Measurements from ENCODE around the gene ZBTB16.

The ZBTB16 gene

DNA sequence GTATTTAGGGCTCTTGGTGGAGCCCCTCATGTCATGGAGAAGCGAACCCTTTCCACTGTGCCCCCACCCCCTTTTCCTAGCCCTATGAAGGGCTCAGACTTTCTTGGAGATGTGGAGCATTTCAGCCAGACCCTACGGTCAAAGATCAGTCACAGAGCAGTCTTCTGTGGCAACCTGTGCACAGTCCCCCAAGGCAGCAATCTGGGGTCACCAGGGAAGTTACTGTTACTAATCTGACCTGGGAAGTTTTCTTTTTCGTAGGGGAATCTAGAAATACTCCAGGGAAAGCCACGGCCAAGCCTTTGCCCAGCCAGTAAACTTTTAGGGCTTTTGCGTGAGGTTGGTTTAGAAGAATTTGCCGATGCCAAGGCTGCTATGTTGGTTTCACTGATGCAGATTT lies 50.6 kb downstream of the ZBTB16 start:
- no peak for FAIRE-seq
- DNase-seq (ENCODE audit: insufficient read length, low spot score), result no peak
- TF ChIP-seq, protein P1, sequence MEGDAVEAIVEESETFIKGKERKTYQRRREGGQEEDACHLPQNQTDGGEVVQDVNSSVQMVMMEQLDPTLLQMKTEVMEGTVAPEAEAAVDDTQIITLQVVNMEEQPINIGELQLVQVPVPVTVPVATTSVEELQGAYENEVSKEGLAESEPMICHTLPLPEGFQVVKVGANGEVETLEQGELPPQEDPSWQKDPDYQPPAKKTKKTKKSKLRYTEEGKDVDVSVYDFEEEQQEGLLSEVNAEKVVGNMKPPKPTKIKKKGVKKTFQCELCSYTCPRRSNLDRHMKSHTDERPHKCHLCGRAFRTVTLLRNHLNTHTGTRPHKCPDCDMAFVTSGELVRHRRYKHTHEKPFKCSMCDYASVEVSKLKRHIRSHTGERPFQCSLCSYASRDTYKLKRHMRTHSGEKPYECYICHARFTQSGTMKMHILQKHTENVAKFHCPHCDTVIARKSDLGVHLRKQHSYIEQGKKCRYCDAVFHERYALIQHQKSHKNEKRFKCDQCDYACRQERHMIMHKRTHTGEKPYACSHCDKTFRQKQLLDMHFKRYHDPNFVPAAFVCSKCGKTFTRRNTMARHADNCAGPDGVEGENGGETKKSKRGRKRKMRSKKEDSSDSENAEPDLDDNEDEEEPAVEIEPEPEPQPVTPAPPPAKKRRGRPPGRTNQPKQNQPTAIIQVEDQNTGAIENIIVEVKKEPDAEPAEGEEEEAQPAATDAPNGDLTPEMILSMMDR (IDR thresholded peaks at IDR 0.05; ENCODE audit: insufficient read depth, missing control alignments), result no peak

DNA sequence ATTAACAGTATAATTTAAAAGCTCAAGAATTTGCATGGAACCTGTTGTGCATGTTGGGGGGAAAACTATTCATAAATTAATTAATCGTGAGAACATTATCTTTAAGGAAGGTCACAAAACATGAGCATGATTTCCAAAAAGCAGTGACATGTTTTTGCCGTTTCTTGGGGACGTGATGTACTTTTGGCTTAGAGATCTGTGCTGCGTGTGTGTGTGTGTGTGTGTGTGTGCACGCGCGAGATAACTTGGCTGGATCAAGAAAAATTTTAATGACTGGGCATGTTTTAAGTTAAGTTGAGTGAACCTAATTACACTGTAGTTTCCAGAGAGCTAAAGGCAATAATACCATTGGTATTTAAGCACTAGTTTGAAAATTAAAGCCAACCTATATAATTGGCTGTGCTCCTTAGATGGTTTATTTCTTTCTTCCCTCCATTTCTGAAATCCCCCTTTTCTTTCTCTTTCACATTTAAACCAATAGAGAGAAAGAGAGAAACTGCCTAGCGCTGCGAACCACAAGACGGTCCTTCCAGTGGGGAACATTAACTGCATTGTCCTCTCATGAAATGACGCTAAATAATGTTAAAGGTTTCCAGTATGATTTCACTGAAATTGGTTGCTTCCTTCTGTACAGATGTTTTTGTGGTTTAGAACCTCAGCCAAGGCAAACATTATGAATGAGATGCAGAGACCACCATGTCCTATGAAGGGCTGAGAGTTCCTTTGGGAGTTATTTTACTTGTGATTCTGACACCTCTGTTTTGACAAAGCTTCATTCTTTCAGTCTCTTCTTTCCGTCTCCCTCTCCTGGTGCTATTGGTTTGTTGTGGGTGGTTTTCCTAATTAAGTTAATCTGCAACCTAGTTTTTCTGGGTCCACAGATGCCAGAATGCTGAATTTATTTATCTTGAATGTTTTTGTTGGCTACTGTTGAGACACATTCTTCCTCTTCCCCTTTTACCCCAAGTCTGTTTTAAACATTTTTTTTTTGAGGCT lies 51.7 kb downstream of the ZBTB16 start:
- DNase-seq (ENCODE audit: insufficient read length, low spot score) (no peak), FAIRE-seq (no peak)
- TF ChIP-seq, protein P1 (IDR thresholded peaks at IDR 0.05; ENCODE audit: insufficient read depth, missing control alignments), result no peak

DNA sequence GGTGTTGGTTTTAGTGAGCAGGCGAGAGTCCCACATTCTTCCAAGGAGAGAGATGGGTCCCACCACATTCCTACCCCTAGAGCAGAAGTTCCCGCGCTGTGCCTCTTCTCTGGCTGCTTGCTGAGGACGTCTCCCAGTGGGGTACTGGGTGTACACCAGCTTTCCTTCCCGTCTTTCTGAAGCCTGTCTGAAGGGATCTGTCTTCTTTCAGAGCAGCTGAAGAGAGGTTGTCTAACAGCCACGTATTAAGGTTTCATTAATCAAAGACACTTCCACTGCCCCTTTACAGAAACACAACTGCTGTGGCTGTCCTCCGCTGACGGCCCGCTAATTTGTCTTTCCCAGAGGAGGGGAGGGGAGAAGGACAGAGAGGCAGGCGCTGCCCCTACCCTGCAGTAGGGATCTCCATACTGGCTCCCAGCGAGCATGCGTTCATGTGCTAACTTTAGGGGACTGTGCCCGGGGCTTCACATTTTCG lies 56.0 kb downstream of the ZBTB16 start:
- no peak for FAIRE-seq
- no peak for DNase-seq (ENCODE audit: insufficient read length, low spot score)
- TF ChIP-seq, protein P1 (IDR thresholded peaks at IDR 0.05; ENCODE audit: insufficient read depth, missing control alignments), result no peak

DNA sequence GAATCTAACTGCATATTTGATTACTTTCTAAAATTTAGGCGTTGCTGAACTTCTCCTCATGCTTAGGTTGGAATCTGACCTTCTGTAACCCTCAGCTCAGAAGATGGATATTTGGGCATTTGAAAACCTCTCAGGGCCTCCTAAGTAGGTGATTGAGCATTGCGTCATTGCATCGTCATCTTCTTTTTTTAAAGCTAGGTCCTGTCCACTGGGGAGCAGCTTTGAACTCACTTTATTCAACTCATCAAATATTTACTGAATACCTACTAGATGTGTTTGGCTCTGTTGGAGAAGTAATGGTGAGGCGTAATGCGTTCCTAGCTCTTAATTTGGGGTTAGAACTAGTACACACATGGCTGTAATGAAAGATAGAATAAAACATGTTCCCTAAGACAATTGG lies 56.8 kb downstream of the ZBTB16 start:
- FAIRE-seq, result no peak
- TF ChIP-seq, protein P1 (IDR thresholded peaks at IDR 0.05; ENCODE audit: insufficient read depth, missing control alignments), result no peak

DNA sequence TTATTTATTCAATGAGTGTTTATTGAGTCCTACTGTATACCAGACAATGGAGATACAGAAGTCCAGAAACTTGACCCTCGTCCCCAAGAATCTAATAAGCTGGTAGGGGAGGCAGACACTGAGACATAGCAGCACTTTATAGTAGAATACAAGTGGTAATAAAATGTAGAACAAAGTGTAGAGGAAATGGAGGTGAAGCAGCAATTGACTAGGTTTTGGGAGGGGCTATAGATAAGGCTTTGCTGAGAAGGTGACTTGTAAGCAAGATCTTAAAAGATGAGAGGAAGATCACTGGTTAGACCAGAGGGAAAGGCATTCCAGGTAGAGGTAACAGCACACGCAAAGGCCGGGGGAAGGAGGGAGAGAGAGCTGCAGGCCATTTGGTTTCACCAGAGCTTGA lies 57.3 kb downstream of the ZBTB16 start:
- TF ChIP-seq, protein P1 (IDR thresholded peaks at IDR 0.05; ENCODE audit: insufficient read depth, missing control alignments), result no peak
- FAIRE-seq, result no peak
- no peak for DNase-seq (ENCODE audit: insufficient read length, low spot score)

More for the DNA sequence above, 56.8 kb downstream of the ZBTB16 start:
- DNase-seq (ENCODE audit: insufficient read length, low spot score), result no peak

DNA sequence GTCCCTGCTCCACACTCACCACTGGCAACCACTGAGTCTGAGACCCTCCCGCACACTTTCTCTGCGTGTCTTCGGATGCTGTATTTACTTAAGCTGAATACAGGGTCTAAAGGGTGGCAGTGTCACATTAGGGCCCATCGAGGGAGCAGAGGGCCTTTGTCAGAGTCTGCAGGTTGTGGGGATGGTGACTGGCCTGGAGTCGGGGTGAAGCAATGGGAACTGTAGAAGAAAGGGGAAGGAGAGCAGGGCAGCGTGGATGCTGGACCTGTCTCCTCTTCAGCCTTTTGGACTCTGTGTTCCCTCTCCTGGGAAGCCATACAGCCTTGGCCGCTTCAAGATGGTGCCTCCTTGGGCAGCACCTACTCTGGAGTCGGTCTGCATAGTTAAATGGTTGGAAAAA lies 61.1 kb downstream of the ZBTB16 start:
- no peak for FAIRE-seq
- no peak for DNase-seq (ENCODE audit: insufficient read length, low spot score)

More for the DNA sequence above, 61.1 kb downstream of the ZBTB16 start:
- TF ChIP-seq, protein P1 (IDR thresholded peaks at IDR 0.05; ENCODE audit: insufficient read depth, missing control alignments), result no peak

Data from D721Med (cell line).